Activated naive CD4-positive, alpha-beta T cell treated with anti-CD3 and anti-CD28 coated beads for 36 hours (primary cell): ENCODE data around the gene SERPINB13. TPM values are rescaled to one million over a fixed set of nuclear protein-coding genes. Genes with fewer than 3 reads are reported as not detected.

Experiments used
- CTCF ChIA-PET: fragments of 350-600 bp; sonication (Branson Sonifier 250); formaldehyde crosslinking; loops from one replicate; lab custom pipeline; 2021; ENCODE audit warnings: antibody characterized with exemption; lab: Charles Lee
- DNase-seq: peaks from one replicate; pipeline ENCODE4 v3.0.0-alpha.2; 2020
- H3K27ac Mint-ChIP-seq: one replicate; pipeline ENCODE4 v1.8.0; 2021; ENCODE audit warnings: mild to moderate bottlenecking, mixed read lengths
- H3K27me3 Mint-ChIP-seq: one replicate; pipeline ENCODE4 v1.8.0; 2021; ENCODE audit warnings: low read depth, mixed read lengths
- H3K36me3 Mint-ChIP-seq: one replicate; pipeline ENCODE4 v1.8.0; 2021; ENCODE audit warnings: low read depth, mixed read lengths
- H3K4me1 Mint-ChIP-seq: one replicate; pipeline ENCODE4 v1.8.0; 2021; ENCODE audit warnings: low read depth, mixed read lengths
- H3K4me3 Mint-ChIP-seq: one replicate; pipeline ENCODE4 v1.8.0; 2021; ENCODE audit warnings: mild to moderate bottlenecking, moderate library complexity, mixed read lengths
- H3K9me3 Mint-ChIP-seq: one replicate; pipeline ENCODE4 v1.8.0; 2021; ENCODE audit warnings: mixed read lengths
- intact Hi-C: fragments of 100-400 bp; cut with micrococcal nuclease; formaldehyde crosslinking; loops from one replicate; pipeline ENCODE4 v1.15.1; 2023
- total RNA-seq, 2 experiments: library from RNA; stranded (reverse); gene quantifications; one replicate each; pipeline ENCODE4 v1.2.3, GENCODE V29; 2021

Gene SERPINB13
- total RNA-seq, 2 experiments from 2014 or later, result not detected

DNA sequence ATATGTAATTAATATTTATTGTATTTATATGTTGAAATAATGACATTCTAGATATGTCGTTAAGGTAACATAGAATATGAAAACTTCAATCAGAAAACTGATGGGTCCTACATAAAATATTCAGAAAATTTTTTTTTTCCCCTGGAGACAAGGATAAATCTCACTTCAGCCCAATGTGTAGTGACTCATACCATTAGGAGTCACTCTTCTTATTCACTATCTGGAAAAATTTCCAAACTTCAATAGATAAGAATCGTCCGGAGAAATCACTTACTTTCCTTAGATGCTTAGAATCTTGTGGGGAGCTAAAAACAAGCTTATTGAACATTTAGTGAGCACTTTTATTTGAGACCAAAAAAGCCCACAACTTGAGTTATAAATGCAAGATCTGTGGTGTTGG lies 4.6 kb downstream of the SERPINB13 start:
- CTCF ChIA-PET, result interaction anchor here (1.4 kb wide), 1 partner anchor 14 kb away, joined by 4 read pairs; no protein-coding TSS in a partner anchor
- no peaks in the 10 kb centered on the region for H3K36me3 Mint-ChIP-seq
- no peaks in the 10 kb centered on the region for H3K27me3 Mint-ChIP-seq
- H3K9me3 Mint-ChIP-seq, result no peaks in the 10 kb centered on the region
- no peak overlapping the region for H3K4me3 Mint-ChIP-seq
- no peak for DNase-seq
- H3K27ac Mint-ChIP-seq, result no peak overlapping the region
- intact Hi-C loops, result no loop called here
- H3K4me1 Mint-ChIP-seq, result no peaks in the 10 kb centered on the region

GRCh38 chr18:63592471-63592870 lies 5.3 kb downstream of the SERPINB13 start:
- no peaks in the 10 kb centered on the region for H3K9me3 Mint-ChIP-seq
- H3K4me3 Mint-ChIP-seq, result no peak overlapping the region
- CTCF ChIA-PET, result interaction anchor here (1.4 kb wide), 1 partner anchor 15 kb away, joined by 4 read pairs; no protein-coding TSS in a partner anchor
- H3K27ac Mint-ChIP-seq, result no peak overlapping the region
- H3K4me1 Mint-ChIP-seq, result no peaks in the 10 kb centered on the region
- no peaks in the 10 kb centered on the region for H3K27me3 Mint-ChIP-seq
- no peak for DNase-seq
- H3K36me3 Mint-ChIP-seq, result no peaks in the 10 kb centered on the region
- intact Hi-C loops, result no loop called here

- intact Hi-C loops, result no loop called here
- no peak overlapping the region for H3K4me3 Mint-ChIP-seq
- H3K27ac Mint-ChIP-seq, result no peak overlapping the region
- H3K27me3 Mint-ChIP-seq, result no peaks in the 10 kb centered on the region
- no peaks in the 10 kb centered on the region for H3K9me3 Mint-ChIP-seq
- CTCF ChIA-PET, result no interaction called here
- H3K4me1 Mint-ChIP-seq, result no peaks in the 10 kb centered on the region
- DNase-seq, result no peak
- no peaks in the 10 kb centered on the region for H3K36me3 Mint-ChIP-seq
Measured at GRCh38 chr18:63596964-63597363, 9.8 kb downstream of the SERPINB13 start.

- peaks cover 3% of the 10 kb centered on the region for H3K27me3 Mint-ChIP-seq
- H3K9me3 Mint-ChIP-seq, result no peaks in the 10 kb centered on the region
- H3K4me1 Mint-ChIP-seq, result no peaks in the 10 kb centered on the region
- intact Hi-C loops, result no loop called here
- no peaks in the 10 kb centered on the region for H3K36me3 Mint-ChIP-seq
- H3K27ac Mint-ChIP-seq, result no peak overlapping the region
- DNase-seq, result no peak
- CTCF ChIA-PET, result interaction anchor here (0.8 kb wide), 1 partner anchor 53 kb away, joined by 3 read pairs; no protein-coding TSS in a partner anchor
- H3K4me3 Mint-ChIP-seq, result no peak overlapping the region
Measured at GRCh38 chr18:63603355-63603754, 16.2 kb downstream of the SERPINB13 start.

- CTCF ChIA-PET, result interaction anchor here (0.8 kb wide), 1 partner anchor 53 kb away, joined by 3 read pairs; no protein-coding TSS in a partner anchor
- H3K4me1 Mint-ChIP-seq, result no peaks in the 10 kb centered on the region
Measured at GRCh38 chr18:63603772-63604171, 16.6 kb downstream of the SERPINB13 start.

GRCh38 chr18:63604791-63605567 lies 17.8 kb downstream of the SERPINB13 start:
- no peaks in the 10 kb centered on the region for H3K4me1 Mint-ChIP-seq
- CTCF ChIA-PET, result interaction anchor here (0.6 to 1.0 kb wide), 2 partner anchors 86 to 115 kb away, joined by 3 read pairs; no protein-coding TSS in a partner anchor
- intact Hi-C loops, result no loop called here

More at GRCh38 chr18:63603772-63604171, 16.6 kb downstream of the SERPINB13 start:
- no peak overlapping the region for H3K4me3 Mint-ChIP-seq
- H3K36me3 Mint-ChIP-seq, result no peaks in the 10 kb centered on the region
- DNase-seq, result no peak
- no peak overlapping the region for H3K27ac Mint-ChIP-seq
- peaks cover 3% of the 10 kb centered on the region for H3K27me3 Mint-ChIP-seq
- intact Hi-C loops, result no loop called here
- H3K9me3 Mint-ChIP-seq, result no peaks in the 10 kb centered on the region

GRCh38 chr18:63606526-63606925 lies 19.4 kb downstream of the SERPINB13 start:
- Mint-ChIP-seq H3K9me3 (no peaks in the 10 kb centered on the region), H3K36me3 (no peaks in the 10 kb centered on the region), H3K4me1 (no peaks in the 10 kb centered on the region), H3K27ac (no peak overlapping the region), H3K27me3 (peaks cover 6% of the 10 kb centered on the region), H3K4me3 (no peak overlapping the region)
- CTCF ChIA-PET, result no interaction called here
- DNase-seq, result no peak
- intact Hi-C loops, result no loop called here

More at GRCh38 chr18:63604791-63605567, 17.8 kb downstream of the SERPINB13 start:
- H3K36me3 Mint-ChIP-seq, result no peaks in the 10 kb centered on the region
- DNase-seq, result no peak
- no peak overlapping the region for H3K27ac Mint-ChIP-seq
- no peaks in the 10 kb centered on the region for H3K9me3 Mint-ChIP-seq
- peaks cover 3% of the 10 kb centered on the region for H3K27me3 Mint-ChIP-seq
- H3K4me3 Mint-ChIP-seq, result no peak overlapping the region

DNA sequence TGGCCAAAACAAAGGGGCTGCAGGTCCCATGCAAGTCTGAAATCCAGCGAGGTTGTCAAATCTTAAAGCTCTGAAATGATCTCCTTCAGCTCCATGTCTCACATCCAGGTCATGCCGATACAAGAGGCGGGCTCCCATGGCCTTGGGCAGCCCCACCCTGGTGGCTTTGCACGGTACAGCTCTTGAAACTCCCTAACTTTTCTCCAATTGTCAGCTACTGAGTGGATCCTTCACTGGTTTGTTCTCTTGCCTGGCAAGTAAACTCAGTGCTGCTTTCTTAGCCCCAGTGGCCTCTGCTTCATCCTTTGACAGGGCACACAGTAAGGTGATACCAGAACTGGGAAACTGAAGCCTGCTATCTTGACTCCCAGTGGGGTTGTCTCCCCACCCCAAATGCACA lies 26.3 kb downstream of the SERPINB13 start:
- Mint-ChIP-seq H3K27ac (no peak overlapping the region), H3K9me3 (no peaks in the 10 kb centered on the region), H3K4me3 (no peak overlapping the region), H3K4me1 (no peaks in the 10 kb centered on the region), H3K36me3 (no peaks in the 10 kb centered on the region), H3K27me3 (peaks cover 3% of the 10 kb centered on the region)
- CTCF ChIA-PET, result no interaction called here
- DNase-seq, result no peak
- intact Hi-C loops, result no loop called here

- Mint-ChIP-seq H3K4me3 (no peak overlapping the region), H3K4me1 (no peaks in the 10 kb centered on the region), H3K36me3 (no peaks in the 10 kb centered on the region), H3K27ac (no peak overlapping the region), H3K27me3 (no peaks in the 10 kb centered on the region), H3K9me3 (peaks cover 6% of the 10 kb centered on the region)
- intact Hi-C loops, result no loop called here
- no peak for DNase-seq
- CTCF ChIA-PET, result no interaction called here
Measured at GRCh38 chr18:63617049-63617914, 30.1 kb downstream of the SERPINB13 start.

DNA sequence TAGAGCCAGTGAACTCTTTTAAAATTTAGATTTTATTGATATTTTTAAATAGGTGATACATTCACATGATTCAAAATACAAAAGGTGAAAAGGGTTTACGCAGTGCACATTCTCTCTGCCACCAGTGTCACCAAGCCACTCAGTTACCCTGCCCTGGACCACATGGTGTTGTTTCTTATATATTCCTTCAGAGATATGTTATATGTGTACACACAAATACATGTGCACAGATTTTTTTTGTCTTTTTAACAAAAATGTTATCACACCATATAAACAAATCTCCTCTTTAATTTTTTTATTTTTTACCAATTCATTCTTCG lies 30.7 kb downstream of the SERPINB13 start:
- no peak overlapping the region for H3K27ac Mint-ChIP-seq
- no peaks in the 10 kb centered on the region for H3K36me3 Mint-ChIP-seq
- no peak for DNase-seq
- intact Hi-C loops, result no loop called here
- CTCF ChIA-PET, result no interaction called here
- no peak overlapping the region for H3K4me3 Mint-ChIP-seq
- H3K9me3 Mint-ChIP-seq, result peaks cover 6% of the 10 kb centered on the region
- no peaks in the 10 kb centered on the region for H3K4me1 Mint-ChIP-seq
- H3K27me3 Mint-ChIP-seq, result peaks cover 2% of the 10 kb centered on the region

DNA sequence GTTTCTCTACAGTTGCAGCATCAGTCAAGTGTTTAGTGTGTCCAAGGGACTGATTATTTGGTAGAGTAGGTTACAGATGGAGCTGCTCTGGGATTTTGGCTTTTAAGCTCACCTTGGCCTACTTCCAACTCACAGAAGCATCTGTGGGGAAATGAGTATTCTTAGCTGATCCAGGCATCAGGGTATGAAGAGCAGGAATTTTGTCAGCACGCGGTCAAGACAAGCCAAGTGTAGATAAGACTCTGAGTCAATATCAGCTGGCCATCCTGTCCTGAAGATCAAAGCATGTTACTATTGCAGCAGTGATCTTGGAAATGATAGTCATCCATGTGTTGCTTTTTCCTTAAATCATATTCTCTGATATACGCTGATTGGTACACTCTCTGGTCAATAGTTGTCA lies 32.5 kb downstream of the SERPINB13 start:
- DNase-seq, result no peak
- Mint-ChIP-seq H3K36me3 (no peaks in the 10 kb centered on the region), H3K4me1 (no peaks in the 10 kb centered on the region), H3K9me3 (peaks cover 11% of the 10 kb centered on the region), H3K27ac (no peak overlapping the region), H3K4me3 (no peak overlapping the region), H3K27me3 (peaks cover 3% of the 10 kb centered on the region)
- intact Hi-C loops, result no loop called here
- CTCF ChIA-PET, result no interaction called here

DNA sequence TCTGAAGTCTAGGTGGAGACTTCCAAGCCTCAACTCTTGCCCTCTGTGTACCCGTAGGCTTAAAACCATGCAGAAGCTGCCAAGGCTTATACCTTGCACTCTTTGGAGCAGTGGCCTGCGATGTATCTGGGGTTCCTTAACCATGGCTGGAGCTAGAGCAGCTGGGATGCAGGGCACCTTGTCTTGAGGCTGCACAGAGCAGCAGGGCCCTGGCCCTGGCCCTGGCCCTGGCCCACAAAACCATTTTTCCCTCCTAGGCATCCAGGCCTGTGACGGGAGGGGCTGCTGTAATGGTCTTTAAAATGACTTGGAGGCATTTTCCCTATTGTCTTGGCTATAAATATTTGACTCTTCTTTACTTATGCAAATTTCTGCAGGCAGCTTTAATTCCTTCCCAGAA lies 37.7 kb downstream of the SERPINB13 start:
- CTCF ChIA-PET, result interaction anchor here (0.6 kb wide), 1 partner anchor 369 kb away, joined by 3 read pairs; no protein-coding TSS in a partner anchor
- H3K27me3 Mint-ChIP-seq, result peaks cover 3% of the 10 kb centered on the region
- H3K36me3 Mint-ChIP-seq, result no peaks in the 10 kb centered on the region
- H3K4me1 Mint-ChIP-seq, result no peaks in the 10 kb centered on the region
- no peak for DNase-seq
- no peak overlapping the region for H3K4me3 Mint-ChIP-seq
- H3K27ac Mint-ChIP-seq, result no peak overlapping the region
- intact Hi-C loops, result no loop called here
- H3K9me3 Mint-ChIP-seq, result peaks cover 26% of the 10 kb centered on the region
